NCI-H345 (cell line): ENCODE measurements around the gene FYN.
"Not testable (repeated sequence)": the region's sequence is repeated elsewhere in the genome, so short reads cannot be mapped to it uniquely, and the experiment has no call there.

ENCODE experiments used
- DNase-seq: peaks from one replicate; lab custom pipeline; 2025; lab: John Stamatoyannopoulos, UW

The FYN gene

GRCh38 chr6:111680811-111681609, 192.2 kb downstream of the FYN start:
- DNase-seq: not testable (repeated sequence)

GRCh38 chr6:111680015-111680712, 193.1 kb downstream of the FYN start:
- no peak for DNase-seq

- DNase-seq: no peak
Observed at GRCh38 chr6:111679126-111679858, 194.0 kb downstream of the FYN start.

GRCh38 chr6:111677249-111677990, 195.8 kb downstream of the FYN start:
- no peak for DNase-seq

- DNase-seq: no peak
Observed at GRCh38 chr6:111676383-111676782, 196.9 kb downstream of the FYN start.

GRCh38 chr6:111674883-111675282, 198.4 kb downstream of the FYN start:
- DNase-seq: no peak

- no peak for DNase-seq
Observed at GRCh38 chr6:111674413-111674812, 198.8 kb downstream of the FYN start.

GRCh38 chr6:111673937-111674336, 199.3 kb downstream of the FYN start:
- DNase-seq: no peak

- DNase-seq: no peak
Observed at GRCh38 chr6:111673532-111673931, 199.7 kb downstream of the FYN start.

- no peak for DNase-seq
Observed at GRCh38 chr6:111672761-111673450, 200.3 kb downstream of the FYN start.

GRCh38 chr6:111669326-111669725, 203.9 kb downstream of the FYN start:
- DNase-seq: no peak

- DNase-seq: no peak
Observed at GRCh38 chr6:111668410-111668809, 204.8 kb downstream of the FYN start.

GRCh38 chr6:111667931-111668330, 205.3 kb downstream of the FYN start:
- DNase-seq: peak; percentile 18

- no peak for DNase-seq
Observed at GRCh38 chr6:111666847-111667246, 206.4 kb downstream of the FYN start.

GRCh38 chr6:111664565-111665030, 208.7 kb downstream of the FYN start:
- DNase-seq: no peak

GRCh38 chr6:111663692-111664564, 209.3 kb downstream of the FYN start:
- no peak for DNase-seq

- DNase-seq: no peak
Observed at GRCh38 chr6:111662794-111663593, 210.3 kb downstream of the FYN start.

GRCh38 chr6:111662072-111662793, 211.0 kb downstream of the FYN start:
- no peak for DNase-seq
